GM12892 (cell line): ENCODE measurements around the gene MRE11.

Experiments used
- POLR2A ChIP-seq: IDR thresholded peaks from 2 replicates; pipeline ENCODE4 v1.6.1; 2011; ENCODE audit warnings: low read depth, low read length, control low read depth
- POLR2AphosphoS5 ChIP-seq: IDR thresholded peaks from 2 replicates; pipeline ENCODE4 v1.6.1; 2011; ENCODE audit warnings: low read depth, low read length, control low read depth
- TAF1 ChIP-seq: IDR thresholded peaks from 2 replicates; pipeline ENCODE4 v1.6.1; 2011; ENCODE audit warnings: low read depth, mild to moderate bottlenecking, control low read depth, low read length, borderline replicate concordance

DNA sequence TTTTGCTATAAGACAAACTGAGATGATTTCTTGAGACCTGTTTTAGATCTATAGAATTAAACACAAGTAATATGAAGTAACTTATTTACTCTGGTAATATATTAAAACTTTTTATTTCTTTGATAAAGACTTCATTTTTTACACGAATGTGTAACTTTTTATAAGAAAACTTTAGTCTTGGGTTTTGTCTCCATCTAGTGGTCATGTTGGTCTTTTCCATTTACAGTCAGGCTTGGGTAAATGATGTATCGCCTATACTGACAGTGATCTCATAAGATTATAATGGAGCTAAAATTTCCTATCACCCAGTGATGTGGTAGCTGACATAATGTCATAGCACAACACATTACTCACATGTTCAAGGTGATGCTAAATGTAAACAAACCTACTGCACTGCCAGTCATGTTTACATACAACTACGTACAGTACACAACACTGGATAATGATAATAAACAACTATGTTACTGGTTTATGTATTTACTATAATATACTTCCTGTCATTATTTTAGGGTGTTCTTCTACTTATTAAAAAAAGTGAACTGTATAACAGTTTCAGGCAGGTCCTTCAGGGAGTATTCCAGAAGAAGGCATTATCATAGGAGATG, 11.1 kb upstream of the MRE11 start:
- TF ChIP-seq POLR2AphosphoS5 = no peak
- TF ChIP-seq POLR2A = no peak
- no peak for TF ChIP-seq TAF1
